IMR-90 (cell line): ENCODE data around the gene AFM. TPM values are rescaled to one million over a fixed set of nuclear protein-coding genes. Genes with fewer than 3 reads are reported as not detected.

Experiments used
- ATAC-seq: fragments of 200-7000 bp; cut with Tn5 transposase; 2 replicates; pipeline ENCODE4 v1.9.1; 2020; ENCODE audit warnings: low read depth, mild to moderate bottlenecking, moderate library complexity
- BruUV-seq: library from RNA; stranded (reverse); fragments of 400-500 nt; replicated peaks from 2 replicates; lab custom pipeline; 2021; lab: Mats Ljungman, UMichigan
- CTCF ChIA-PET: fragments of 300-600 bp; formaldehyde crosslinking; extraction: SDS; loops from one replicate; lab custom pipeline; 2021; ENCODE audit warnings: antibody characterized with exemption; lab: Yijun Ruan, JAX
- POLR2A ChIA-PET: fragments of 300-600 bp; sonication (Branson Sonifier 250); formaldehyde crosslinking; loops from one replicate; lab custom pipeline; 2022; ENCODE audit warnings: antibody characterized with exemption; ENCODE audit not compliant: unreplicated experiment; lab: Charles Lee
- DNase-seq: peaks from one replicate; pipeline ENCODE4 v3.0.0; 2013
- H2AFZ ChIP-seq: replicated peaks from 2 replicates; pipeline ENCODE3; 2013; ENCODE audit warnings: low read length, mild to moderate bottlenecking; ENCODE audit not compliant: poor library complexity
- H2AK5ac ChIP-seq: 2 replicates; pipeline ENCODE4 v1.6.1; 2013; ENCODE audit warnings: low read depth, low read length, inconsistent platforms
- H2AK9ac ChIP-seq: replicated peaks from 2 replicates; pipeline ENCODE3; 2013; ENCODE audit warnings: mild to moderate bottlenecking, low read depth, low read length, moderate library complexity; ENCODE audit not compliant: poor library complexity
- H2BK120ac ChIP-seq: 2 replicates; pipeline ENCODE4 v1.6.1; 2013; ENCODE audit warnings: low read depth, low read length, inconsistent platforms
- H2BK15ac ChIP-seq: 3 replicates; pipeline ENCODE4 v1.6.1; 2013; ENCODE audit warnings: low read depth, low read length, inconsistent platforms
- H2BK20ac ChIP-seq: 2 replicates; pipeline ENCODE4 v1.6.1; 2013; ENCODE audit warnings: low read depth, mild to moderate bottlenecking, inconsistent platforms, low read length, moderate library complexity
- H2BK5ac ChIP-seq: 2 replicates; pipeline ENCODE4 v1.6.1; 2013; ENCODE audit warnings: mild to moderate bottlenecking, low read depth, low read length, inconsistent platforms; ENCODE audit not compliant: poor library complexity, severe bottlenecking
- H3K14ac ChIP-seq: replicated peaks from 2 replicates; pipeline ENCODE4 v1.6.1; 2013; ENCODE audit warnings: low read depth, low read length, inconsistent platforms
- H3K18ac ChIP-seq: 2 replicates; pipeline ENCODE4 v1.6.1; 2013; ENCODE audit warnings: low read depth, low read length, control low read depth
- H3K23ac ChIP-seq: 2 replicates; pipeline ENCODE4 v1.6.1; 2013; ENCODE audit warnings: low read depth, low read length, inconsistent platforms
- H3K27ac ChIP-seq: 2 replicates; pipeline ENCODE4 v1.5.1; 2013; ENCODE audit warnings: mild to moderate bottlenecking, control low read depth, low read length; ENCODE audit not compliant: insufficient read depth
- H3K27me3 ChIP-seq: 2 replicates; pipeline ENCODE4 v1.6.1; 2013; ENCODE audit warnings: low read length; ENCODE audit not compliant: control insufficient read depth, insufficient read depth
- H3K36me3 ChIP-seq: 2 replicates; pipeline ENCODE4 v1.6.1; 2013; ENCODE audit warnings: low read length, mixed read lengths; ENCODE audit not compliant: control insufficient read depth, insufficient read depth
- H3K4ac ChIP-seq: 2 replicates; pipeline ENCODE4 v1.6.1; 2013; ENCODE audit warnings: low read depth, low read length, inconsistent platforms
- H3K4me1 ChIP-seq: 2 replicates; pipeline ENCODE4 v1.6.1; 2013; ENCODE audit warnings: low read length, mixed read lengths; ENCODE audit not compliant: control insufficient read depth, insufficient read depth
- H3K4me2 ChIP-seq: 2 replicates; pipeline ENCODE4 v1.6.1; 2013; ENCODE audit warnings: low read depth, mild to moderate bottlenecking, control low read depth, low read length, moderate library complexity
- H3K4me3 ChIP-seq: 2 replicates; pipeline ENCODE4 v1.5.1; 2013; ENCODE audit warnings: low read depth, mild to moderate bottlenecking, control low read depth, low read length, moderate library complexity; ENCODE audit not compliant: insufficient read depth
- H3K56ac ChIP-seq: 2 replicates; pipeline ENCODE4 v1.6.1; 2013; ENCODE audit warnings: low read length, inconsistent platforms; ENCODE audit not compliant: insufficient read depth; ENCODE audit errors: extremely low read depth
- H3K79me1 ChIP-seq, 2 experiments: 2 replicates each; pipeline ENCODE4 v1.6.1; 2013; ENCODE audit warnings: low read length in 2 of 2, inconsistent platforms in 1 of 2, low read depth in 1 of 2
- H3K9ac ChIP-seq: 2 replicates; pipeline ENCODE4 v1.6.1; 2013; ENCODE audit warnings: low read depth, low read length, control low read depth
- H3K9me1 ChIP-seq: 2 replicates; pipeline ENCODE4 v1.6.1; 2013; ENCODE audit warnings: low read length, inconsistent platforms; ENCODE audit not compliant: insufficient read depth
- H3K9me3 ChIP-seq: 2 replicates; pipeline ENCODE4 v1.6.1; 2013; ENCODE audit warnings: low read length; ENCODE audit not compliant: control insufficient read depth, insufficient read depth
- H4K20me1 ChIP-seq: 2 replicates; pipeline ENCODE4 v1.6.1; 2013; ENCODE audit warnings: low read length, inconsistent platforms; ENCODE audit not compliant: insufficient read depth
- H4K5ac ChIP-seq: 2 replicates; pipeline ENCODE4 v1.6.1; 2013; ENCODE audit warnings: mild to moderate bottlenecking, low read depth, low read length, control low read depth
- H4K8ac ChIP-seq, 2 experiments: 2 replicates each; pipeline ENCODE4 v1.6.1; 2013; ENCODE audit warnings: low read depth in 2 of 2, low read length in 2 of 2, control low read depth in 1 of 2, inconsistent platforms in 1 of 2
- H4K91ac ChIP-seq: 2 replicates; pipeline ENCODE4 v1.6.1; 2013; ENCODE audit warnings: low read depth, low read length, inconsistent platforms; ENCODE audit not compliant: insufficient read depth
- BHLHE40 ChIP-seq: fragments of 150-350 bp; IDR thresholded peaks from 2 replicates; pipeline ENCODE4 v1.6.1; 2016; ENCODE audit warnings: mild to moderate bottlenecking, low read depth, low read length
- CHD1 ChIP-seq: IDR thresholded peaks from 2 replicates; pipeline ENCODE4 v1.6.1; 2012; ENCODE audit warnings: low read depth, low read length, improper control_type of control experiment
- MAZ ChIP-seq: IDR thresholded peaks from 2 replicates; pipeline ENCODE4 v1.6.1; 2012; ENCODE audit warnings: low read depth, mild to moderate bottlenecking, low read length, improper control_type of control experiment, moderate library complexity, borderline replicate concordance
- NFE2L2 ChIP-seq: fragments of 150-350 bp; IDR thresholded peaks from 2 replicates; pipeline ENCODE4 v1.6.1; 2016; ENCODE audit warnings: low read depth, mild to moderate bottlenecking, low read length
- POLR2A ChIP-seq: IDR thresholded peaks from 2 replicates; pipeline ENCODE4 v1.6.1; 2012; ENCODE audit warnings: mild to moderate bottlenecking, low read depth, low read length
- RAD21 ChIP-seq: IDR thresholded peaks from 2 replicates; pipeline ENCODE4 v1.6.1; 2012; ENCODE audit warnings: low read length, improper control_type of control experiment
- SMC3 ChIP-seq: fragments of 150-350 bp; IDR thresholded peaks from 2 replicates; pipeline ENCODE4 v1.6.1; 2016; ENCODE audit warnings: low read depth, mild to moderate bottlenecking, antibody characterized with exemption, low read length, moderate library complexity
- WGBS, 2 experiments: methylation state at CpG; one replicate each; pipeline versions ENCODE4 v1.1.5 to v1.1.7; 2013; ENCODE audit warnings: missing lambda C conversion rate in 2 of 2; ENCODE audit not compliant: insufficient read length in 1 of 2; ENCODE audit errors: extremely low coverage in 2 of 2; 5-methylcytosine and 5-hydroxymethylcytosine counted together
- dilution Hi-C: fragments of 300-500 bp; cut with HindIII; formaldehyde crosslinking; loops from one replicate; pipeline ENCODE4 v1.14.3; 2018; ENCODE audit warnings: low sequenced_read_pairs; ENCODE audit not compliant: unreplicated experiment
- in situ Hi-C: fragments of 300-500 bp; cut with MboI; formaldehyde crosslinking; loops from 3 replicates; pipeline ENCODE4 v1.14.3; 2019; ENCODE audit warnings: low sequenced_read_pairs, inconsistent platforms, mixed read lengths
- intact Hi-C: fragments of 100-400 bp; cut with micrococcal nuclease; formaldehyde crosslinking; loops from 2 replicates; pipeline ENCODE4 v1.10.0; 2022
- polyA plus RNA-seq, 3 experiments: library from polyadenylated mRNA; depleted of rRNA; stranded (reverse); fragments of >200 nt; gene quantifications; 2 replicates each; pipeline ENCODE4 v1.2.3, GENCODE V29; 2012; ENCODE audit warnings: low replicate concordance in 1 of 3
- total RNA-seq: library from RNA; depleted of rRNA; stranded (reverse); fragments of >200 nt; gene quantifications from 2 replicates; pipeline ENCODE4 v1.2.3, GENCODE V29; 2012

AFM gene
- total and polyA plus RNA-seq, 2 of the 4 experiments (the other 2 are of a cell fraction) = not detected

DNA sequence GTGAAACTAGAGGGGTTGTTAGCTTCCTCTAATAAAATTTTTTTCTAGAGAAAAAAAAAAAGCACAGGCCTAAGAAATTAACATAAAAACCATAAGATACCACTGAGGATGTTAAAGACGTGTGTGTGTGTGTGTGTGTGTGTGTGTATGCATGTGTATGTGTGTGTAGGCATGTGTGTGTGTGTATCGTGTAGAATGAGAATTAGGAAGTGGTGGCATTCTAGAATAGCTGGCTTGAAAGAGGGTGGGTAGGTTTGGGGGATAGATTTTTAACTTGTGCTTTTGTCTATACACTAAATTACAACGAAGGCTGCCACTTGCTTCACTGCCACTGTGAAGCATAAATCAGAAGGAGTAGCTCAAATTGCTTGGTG, 22.5 kb upstream of the AFM start:
- no peaks in the 10 kb centered on the region for H3K36me3 ChIP-seq
- H2AFZ ChIP-seq = no peak overlapping the region
- H3K27me3 ChIP-seq = no peaks in the 10 kb centered on the region; the same call in 1 of the 2 replicates
- no peak overlapping the region for H2BK120ac ChIP-seq
- H2AK9ac ChIP-seq = no peak overlapping the region
- no peak overlapping the region for H3K4me3 ChIP-seq
- H2BK20ac ChIP-seq = no peak overlapping the region
- CTCF ChIA-PET = no interaction called here
- dilution Hi-C loops = no loop called here
- H3K23ac ChIP-seq = no peak overlapping the region
- no peaks in the 10 kb centered on the region for H3K9me1 ChIP-seq
- intact Hi-C loops = no loop called here
- H3K4me1 ChIP-seq = no peaks in the 10 kb centered on the region
- no peak overlapping the region for H3K14ac ChIP-seq
- no peak overlapping the region for H2AK5ac ChIP-seq
- H3K27ac ChIP-seq = no peak overlapping the region
- TF ChIP-seq POLR2A (no peak), MAZ (no peak), RAD21 (no peak), BHLHE40 (no peak), CHD1 (no peak), SMC3 (no peak), NFE2L2 (no peak)
- H4K91ac ChIP-seq = no peak overlapping the region
- POLR2A ChIA-PET = no interaction called here
- in situ Hi-C loops = no loop called here
- H4K5ac ChIP-seq = no peak overlapping the region
- ATAC-seq (no peak), DNase-seq (no peak)
- BruUV-seq = no TSS peak
- no peak overlapping the region for H2BK15ac ChIP-seq
- H4K20me1 ChIP-seq = no peaks in the 10 kb centered on the region
- H3K18ac ChIP-seq = no peak overlapping the region
- no peaks in the 10 kb centered on the region for H3K9me3 ChIP-seq
- H3K79me1 ChIP-seq = no peaks in the 10 kb centered on the region
- H4K8ac ChIP-seq = no peak overlapping the region
- no peak overlapping the region for H3K4ac ChIP-seq
- no CpG with 5 or more reads among the region's 3 CpGs for WGBS, 2 experiments
- no peak overlapping the region for H3K9ac ChIP-seq
- H3K56ac ChIP-seq = no peak overlapping the region
- H3K4me2 ChIP-seq = no peak overlapping the region
- H2BK5ac ChIP-seq = peak overlapping the region; percentile 72
